OCI-M2 (cell line): ENCODE measurements around the gene RTEL1.
A peak's percentile ranks its signal among the peaks of the same experiment; 100 is the strongest.
"Not testable (repeated sequence)": the region's sequence is repeated elsewhere in the genome, so short reads cannot be mapped to it uniquely, and the experiment has no call there.

Experiments used
- DNase-seq: peaks from one replicate; lab custom pipeline; 2025; ENCODE audit not compliant: unreplicated experiment; lab: John Stamatoyannopoulos, UW

RTEL1 gene

DNA sequence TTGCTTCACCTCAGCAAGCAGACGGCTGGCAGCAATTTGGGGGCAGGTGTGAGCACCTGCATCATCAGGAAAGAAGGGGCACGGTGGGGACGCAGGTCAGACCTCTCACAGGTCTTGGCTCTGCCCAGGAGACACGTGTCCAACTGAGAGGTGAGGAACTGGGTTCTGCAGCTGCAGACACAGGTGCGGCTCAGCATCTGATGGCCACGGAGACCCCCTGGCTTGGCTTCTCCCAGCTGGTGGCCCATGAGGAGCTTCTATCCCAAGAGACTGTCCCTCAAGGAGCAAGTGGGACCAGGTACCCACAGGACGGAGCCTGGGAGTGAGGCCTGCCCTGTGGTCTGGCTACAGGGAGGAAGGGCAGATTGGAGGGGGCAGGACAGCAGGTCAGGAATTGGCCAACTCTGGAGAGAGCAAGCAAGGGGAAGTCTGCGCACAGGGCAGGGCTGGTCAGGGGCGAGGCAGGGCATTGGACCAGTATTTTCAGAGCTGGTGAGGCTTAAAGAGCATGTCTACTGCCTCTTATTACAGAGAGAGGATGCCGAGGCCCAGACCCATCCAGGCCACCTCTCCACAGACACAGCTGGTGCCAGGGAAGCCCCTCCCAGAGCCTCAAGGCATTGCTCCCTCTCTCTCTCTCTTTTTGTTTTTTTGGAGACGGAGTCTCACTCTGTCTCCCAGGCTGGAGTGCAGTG lies 9.1 kb upstream of the RTEL1 start:
- no peak for DNase-seq

DNA sequence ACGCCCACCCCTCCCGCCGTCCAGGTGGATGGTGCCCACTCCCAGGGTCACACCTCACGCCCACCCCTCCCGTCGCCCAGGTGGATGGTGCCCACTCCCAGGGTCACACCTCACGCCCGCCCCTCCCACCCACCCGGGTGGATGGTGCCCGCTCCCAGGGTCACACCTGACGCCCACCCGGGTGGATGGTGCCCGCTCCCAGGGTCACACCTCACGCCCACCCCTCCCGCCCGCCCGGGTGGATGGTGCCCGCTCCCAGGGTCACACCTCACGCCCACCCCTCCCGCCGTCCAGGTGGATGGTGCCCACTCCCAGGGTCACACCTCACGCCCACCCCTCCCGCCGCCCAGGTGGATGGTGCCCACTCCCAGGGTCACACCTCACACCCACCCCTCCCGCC lies 7.6 kb upstream of the RTEL1 start:
- DNase-seq: not testable (repeated sequence)

DNA sequence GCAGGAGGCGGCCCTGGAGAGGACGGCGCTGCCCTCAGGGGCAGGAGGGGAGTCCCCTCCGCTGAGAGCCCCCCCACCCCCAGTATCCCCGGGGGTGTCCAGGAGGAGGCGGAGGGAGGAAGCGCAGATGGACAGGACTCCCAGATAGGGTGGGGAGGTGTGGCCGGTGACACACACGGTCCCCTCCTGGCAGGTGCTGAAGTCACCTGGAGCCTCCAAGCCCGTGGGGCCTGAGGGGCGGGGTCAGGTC lies 6.2 kb upstream of the RTEL1 start:
- no peak for DNase-seq

DNA sequence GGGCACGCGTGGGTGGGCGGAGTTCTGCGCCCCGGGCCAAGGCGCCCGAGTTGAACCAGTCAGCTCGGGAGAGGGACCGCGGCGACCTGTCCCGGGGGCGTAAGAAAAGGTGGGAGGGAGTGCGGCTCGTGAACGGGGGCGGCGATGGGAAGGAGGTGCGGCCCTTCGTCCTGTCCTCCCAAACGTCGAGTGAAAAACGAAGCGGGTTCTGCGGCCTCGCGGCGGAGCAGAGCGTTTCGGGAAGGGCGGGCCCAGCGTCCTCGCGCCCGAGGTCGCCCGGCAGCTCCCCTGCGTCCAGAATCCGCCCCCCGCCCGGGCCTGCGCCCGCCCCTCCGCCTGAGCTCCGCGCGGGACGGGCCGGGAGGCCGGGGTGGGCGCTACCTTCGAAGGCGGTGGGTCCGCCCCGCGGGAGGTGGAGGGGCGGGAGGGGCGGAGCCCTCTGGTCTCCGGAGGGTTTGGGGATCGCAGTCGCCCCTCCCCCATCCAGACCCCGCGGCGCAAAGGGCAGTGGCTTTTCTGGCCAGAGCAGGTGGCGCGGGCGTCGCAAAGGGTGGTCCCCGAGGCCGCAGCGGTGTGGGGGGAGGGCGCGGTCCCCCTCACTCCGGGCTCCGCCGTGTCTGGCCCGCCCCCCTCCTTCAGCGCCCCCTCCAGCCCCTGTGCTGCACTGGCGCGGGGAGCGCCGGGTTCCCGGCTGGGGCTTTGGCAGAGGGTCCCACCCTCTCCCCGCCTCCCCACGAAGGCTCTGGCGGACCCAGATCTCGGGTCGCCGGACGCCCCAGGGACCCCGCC lies 5.7 kb upstream of the RTEL1 start:
- DNase-seq: no peak

DNA sequence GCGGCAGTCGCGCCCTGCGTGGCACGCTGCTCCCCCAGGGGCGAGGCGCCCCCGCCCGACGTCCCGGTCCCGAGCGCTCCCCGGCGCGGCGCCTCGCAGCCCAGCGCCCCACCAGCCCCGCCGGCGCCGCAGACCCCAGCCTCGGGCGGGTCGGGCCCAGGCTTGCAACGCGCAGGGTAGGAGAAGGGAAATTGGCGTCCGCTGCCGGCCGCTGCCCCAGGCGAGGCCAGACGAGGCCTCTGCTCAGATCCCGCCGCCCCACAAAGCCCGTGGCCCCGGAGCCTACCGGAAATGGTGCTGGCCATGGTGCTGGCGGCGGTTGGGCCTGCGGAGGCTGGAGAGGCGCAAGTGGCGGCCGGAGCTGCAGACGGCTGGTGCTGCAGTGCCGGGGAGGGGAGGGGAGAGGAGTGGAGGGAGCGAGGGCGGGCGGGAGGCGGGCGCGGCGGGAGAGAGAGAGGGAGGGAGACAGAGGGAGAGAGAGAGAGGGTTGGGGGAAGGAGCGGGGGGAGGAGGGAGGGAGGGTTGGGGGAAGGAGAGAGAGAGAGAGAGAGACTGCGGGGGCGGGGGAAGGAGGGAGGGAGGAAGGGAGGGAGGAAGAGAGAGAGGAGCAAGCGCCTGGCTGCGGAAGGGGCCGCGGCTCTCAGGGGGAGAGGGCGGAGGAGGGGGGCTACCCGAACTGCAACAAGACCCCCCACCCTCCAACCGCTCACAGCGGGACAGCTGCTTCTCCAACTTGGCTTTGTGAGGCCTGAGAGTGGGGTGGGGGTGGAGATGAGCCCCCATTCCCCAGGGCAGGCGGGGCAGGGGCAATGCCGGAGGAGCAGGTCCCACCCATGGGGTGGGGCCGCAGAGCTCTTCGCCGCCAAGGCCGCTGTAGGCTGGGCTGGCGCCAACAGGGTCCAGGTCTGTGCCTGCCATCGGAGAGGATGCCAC lies 4.8 kb upstream of the RTEL1 start, which contains the start of gene STMN3:
TSS of gene STMN3 (minus strand) at position 384 of the 933 bp plus-strand sequence. CDS start at position 305, 79 bp downstream.
- peak; percentile 88 for DNase-seq

DNA sequence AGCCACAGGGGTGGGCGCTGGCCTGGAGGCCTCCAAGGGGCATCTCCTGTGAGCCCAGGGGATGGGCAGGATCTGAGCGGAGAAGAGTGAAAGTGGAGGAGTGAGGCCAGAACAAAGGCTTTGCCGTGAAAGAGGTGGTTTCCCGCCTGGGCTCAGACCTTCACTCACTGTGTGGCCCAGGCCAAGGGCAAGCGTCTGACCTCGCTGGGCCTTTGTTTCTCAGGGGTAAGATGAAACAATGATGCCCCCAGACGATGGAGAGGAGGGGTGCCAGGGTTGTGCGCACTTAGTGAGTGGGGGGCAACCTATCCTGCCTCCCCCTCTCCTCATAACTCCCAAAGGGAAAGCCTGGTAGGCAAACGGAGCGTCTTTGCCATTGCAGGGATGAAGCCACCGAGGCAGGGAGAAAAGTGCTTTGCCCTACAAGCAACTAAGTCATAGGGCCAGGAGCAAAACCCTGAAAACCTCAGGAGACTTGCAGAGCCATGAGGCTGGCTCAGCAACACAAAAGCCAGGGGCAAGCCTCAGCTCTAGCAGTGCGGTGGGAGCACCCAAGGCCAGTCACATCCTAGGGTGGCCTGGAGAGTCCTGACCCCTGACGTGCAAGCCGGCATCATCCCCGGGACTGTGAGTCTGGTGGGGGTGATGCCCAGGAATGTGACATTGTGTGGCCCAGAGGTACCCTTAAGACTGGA lies 4.0 kb upstream of the RTEL1 start:
- no peak for DNase-seq

DNA sequence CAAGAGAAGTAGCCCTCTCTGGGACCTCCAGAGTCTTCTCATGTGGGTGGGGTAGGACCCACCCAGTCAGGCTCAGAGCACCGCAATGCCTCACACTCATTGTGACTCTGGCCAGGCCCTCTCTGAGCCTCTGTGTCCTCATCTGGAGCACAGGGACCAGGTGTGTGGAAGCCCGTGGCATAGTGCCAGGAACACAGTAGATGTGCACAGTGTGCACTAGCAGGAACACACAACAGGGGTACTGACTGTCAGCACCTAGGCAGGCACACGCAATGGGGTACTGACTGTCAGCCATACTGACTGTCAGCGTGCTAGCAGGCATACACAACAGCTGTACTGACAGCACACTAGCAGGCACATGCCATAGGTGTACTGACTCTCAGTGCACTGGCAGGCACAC lies 2.9 kb upstream of the RTEL1 start:
- DNase-seq: no peak

DNA sequence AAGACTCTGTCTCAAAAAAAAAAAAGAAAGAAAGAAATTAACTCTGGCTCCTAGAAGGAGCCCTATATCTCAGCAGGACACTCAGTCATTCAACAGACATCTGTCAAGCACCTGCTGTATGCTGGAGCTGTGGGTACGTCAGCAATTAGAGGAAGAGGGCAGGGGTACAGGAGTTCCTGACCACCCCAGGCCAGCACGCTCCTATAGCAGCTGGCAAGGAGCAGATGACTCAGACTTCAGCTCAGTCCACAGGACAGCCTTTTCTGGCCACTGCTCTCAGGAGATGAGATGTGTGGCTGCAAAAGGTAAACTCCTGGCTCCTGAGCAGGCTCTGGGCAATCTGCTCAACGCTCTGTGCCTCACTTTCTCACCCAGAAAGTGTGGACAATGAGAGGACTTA lies 1.7 kb upstream of the RTEL1 start:
- no peak for DNase-seq

DNA sequence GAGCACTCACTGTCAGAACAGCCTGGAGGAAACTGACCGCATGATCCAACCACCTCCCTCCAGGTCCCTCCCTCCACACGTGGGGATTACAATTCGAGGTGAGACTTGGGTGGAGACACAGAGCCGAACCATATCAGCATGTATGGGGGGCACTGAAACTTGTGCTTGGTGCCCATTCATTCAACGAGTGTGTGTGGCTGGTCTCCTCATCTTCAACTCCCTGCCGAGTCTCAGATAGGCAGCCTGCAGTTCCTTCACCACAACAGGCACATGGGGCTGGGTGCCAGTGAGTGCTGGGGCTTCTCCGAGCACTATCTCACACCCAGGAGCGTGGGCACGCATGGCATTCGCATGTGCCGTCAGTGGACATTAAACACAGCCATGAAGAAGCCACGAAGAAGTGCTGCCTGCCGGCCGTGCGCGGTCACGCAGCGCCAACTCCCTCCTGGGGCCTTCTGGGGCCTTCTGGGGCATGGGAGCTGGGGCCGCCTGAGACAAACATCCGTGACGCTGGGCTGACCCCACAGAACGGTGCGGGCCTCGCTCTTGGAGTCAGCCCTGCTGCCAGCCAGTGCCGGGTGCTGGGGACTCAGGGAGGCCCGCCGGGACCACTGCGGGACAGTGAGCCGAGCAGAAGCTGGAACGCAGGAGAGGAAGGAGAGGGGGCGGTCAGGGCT lies 714 bp upstream of the RTEL1 start:
- DNase-seq: no peak

DNA sequence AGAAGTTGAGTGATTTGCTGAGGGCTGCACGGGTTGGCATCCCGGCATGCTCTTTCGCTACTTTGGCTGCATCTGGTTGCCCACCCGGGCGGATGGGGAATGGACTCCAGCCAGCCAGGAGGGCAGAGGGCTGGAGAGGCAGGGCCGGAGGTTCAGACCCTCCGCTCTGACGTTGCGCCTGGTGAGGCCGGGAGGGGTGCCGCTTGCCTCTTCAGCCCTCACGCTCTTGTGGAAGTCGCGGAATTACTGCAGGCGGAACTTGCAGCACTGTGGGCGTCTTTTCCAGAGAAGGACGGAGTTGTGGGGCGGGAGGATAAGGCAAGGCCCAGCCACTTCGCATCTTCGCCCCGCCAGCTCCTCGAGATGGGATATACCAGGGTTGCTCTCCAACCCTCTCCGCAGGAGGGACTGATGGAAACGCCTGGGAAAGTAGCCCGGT lies 656 bp downstream of the RTEL1 start:
- no peak for DNase-seq

DNA sequence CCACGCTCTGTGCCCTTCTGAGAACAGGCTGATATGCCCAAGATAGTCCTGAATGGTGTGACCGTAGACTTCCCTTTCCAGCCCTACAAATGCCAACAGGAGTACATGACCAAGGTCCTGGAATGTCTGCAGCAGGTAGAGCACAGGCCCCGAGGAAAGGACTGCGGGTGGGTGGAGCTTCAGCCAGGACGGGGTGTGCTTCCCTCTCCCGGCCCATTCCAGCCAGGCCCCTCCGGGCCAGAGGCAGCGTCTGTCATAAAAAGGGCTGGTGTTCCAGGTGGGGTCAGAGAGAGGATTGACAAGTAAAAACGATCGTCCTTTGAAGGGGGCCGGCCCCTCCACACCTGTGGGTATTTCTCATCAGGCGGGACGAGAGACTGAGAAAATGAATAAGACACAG lies 1.3 kb downstream of the RTEL1 start:
- no peak for DNase-seq

DNA sequence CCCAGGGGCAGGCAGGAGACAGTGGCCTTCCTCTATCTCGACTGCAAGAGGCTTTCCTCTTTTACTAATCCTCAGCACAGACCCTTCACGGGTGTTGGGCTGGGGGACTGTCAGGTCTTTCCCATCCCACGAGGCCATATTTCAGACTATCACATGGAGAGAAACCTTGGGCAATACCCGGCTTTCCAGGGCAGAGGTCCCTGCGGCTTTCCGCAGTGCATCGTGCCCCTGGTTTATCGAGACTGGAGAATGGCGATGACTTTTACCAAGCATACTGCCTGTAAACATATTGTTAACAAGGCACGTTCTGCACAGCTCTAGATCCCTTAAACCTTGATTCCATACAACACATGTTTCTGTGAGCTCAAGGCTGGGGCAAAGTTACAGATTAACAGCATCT lies 2.1 kb downstream of the RTEL1 start:
- not testable (repeated sequence) for DNase-seq

DNA sequence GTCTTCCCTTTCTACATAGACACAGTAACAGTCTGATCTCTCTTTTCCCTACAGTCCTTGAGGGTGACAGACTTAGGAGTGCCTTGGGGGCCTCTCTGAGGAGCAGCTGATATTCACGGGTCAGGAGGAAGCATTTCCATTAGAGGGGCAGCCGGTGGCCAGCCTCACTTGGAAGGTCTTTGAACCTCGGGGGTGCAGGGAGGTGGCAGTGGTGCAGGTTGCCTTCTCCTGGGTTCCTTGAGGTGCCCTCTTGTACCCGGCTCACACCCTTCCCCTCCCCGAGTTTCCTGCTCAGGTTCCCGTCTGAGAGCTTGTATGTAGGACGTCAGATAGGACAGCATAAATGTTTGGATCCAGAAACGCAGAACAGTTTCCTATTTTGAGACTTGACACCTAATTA lies 2.5 kb downstream of the RTEL1 start:
- no peak for DNase-seq

DNA sequence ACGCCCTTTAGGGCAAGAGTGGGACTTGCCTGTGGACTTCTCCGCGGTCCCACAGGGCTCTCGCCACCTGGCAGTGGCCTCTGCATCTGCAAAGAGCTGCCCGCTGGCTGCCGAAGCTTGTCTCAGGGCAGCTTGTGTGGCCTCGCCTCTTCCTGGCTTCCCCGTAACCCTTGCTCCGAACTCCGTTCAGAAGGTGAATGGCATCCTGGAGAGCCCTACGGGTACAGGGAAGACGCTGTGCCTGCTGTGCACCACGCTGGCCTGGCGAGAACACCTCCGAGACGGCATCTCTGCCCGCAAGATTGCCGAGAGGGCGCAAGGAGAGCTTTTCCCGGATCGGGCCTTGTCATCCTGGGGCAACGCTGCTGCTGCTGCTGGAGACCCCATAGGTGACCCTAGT lies 3.0 kb downstream of the RTEL1 start:
- DNase-seq: no peak

DNA sequence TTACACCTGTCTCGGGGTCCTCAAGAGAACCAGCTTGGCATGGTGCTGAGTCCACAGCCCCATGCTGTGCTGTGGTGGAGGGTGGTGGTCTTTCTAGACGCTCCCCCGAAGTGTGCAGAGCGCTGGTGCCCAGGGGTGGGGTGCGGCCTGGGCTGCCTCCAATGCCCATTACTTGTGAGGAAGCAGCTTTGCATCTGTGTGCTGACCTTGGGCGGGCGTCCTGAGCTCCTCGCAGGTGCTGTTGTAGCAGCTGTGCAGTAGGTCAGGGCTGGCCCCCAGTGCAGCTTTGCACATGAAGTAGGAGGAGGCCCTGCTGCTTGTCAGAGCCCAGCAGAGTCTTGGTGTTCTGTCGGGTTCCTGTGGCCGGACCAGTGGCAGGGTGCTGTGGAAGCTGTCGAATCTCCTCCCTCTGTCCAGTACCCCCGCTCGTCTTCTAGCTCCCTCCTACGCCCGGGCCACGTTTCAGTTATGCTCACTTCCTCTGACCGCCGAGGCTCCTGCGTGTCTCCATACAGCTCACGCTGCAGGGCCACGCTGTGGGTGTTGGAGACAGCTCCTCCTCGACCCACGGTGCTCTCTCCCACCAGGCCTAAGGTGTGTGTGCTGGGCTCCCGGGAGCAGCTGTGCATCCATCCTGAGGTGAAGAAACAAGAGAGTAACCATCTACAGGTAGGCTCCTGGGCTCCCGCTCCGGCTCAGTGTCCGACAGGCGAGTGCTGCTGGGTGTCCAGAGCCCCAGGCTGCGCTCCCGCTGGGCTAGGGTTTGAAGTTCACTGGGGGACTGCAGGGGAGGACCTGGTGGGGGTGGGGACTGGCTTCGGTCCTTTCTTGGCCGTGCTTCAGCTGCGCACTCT lies 4.1 kb downstream of the RTEL1 start:
- DNase-seq: no peak

DNA sequence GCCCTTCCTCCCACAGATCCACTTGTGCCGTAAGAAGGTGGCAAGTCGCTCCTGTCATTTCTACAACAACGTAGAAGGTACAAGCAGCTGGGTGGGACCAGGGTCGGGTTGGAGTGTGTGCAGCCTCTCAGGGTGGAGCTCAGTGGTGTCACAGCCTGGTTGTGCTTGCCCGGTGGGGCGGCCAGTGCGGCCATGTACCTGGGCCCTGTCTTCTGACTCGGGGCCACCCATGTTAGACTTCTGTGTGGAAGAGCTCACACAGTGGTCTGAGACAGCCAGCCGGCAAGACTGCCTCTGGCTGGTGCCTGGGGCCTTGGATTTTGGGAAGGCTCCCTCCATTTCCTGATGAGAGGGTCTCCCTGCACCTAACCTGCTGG lies 4.7 kb downstream of the RTEL1 start:
- no peak for DNase-seq

DNA sequence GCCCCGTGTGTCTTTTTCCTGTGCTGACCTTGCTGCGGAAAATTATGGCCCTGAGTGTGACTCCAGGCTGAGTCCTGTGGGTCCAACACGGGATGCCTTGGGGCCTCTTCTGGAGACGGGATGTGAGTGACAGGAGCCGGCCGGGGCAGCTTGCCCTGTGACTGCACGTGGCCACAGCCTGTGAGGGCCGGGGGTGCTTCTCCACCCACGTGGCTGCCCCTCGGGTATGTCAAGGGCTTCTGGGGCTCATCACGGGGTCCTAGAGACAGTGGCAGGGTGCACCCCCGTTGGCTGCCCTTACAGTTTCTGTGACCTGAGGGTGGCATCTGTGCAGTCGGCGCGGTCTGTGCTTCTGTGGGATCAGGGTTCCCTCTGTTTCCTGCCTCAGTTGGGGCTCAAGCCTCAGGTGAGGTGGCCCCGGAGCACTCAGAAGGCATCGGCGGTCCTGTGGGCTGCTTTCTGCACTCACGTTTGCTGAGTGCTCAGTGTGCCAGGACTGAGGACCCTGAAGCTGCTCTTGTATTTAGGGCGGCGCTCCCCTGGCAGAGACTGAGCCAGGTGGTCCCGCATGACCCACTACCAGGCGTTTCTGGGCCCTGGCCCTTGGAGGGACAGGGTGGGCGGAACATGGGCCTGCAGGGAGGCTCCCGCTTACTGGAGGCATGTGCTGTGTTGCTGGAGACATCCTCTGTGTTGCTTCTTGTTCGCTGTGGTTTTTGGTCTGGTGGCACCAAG lies 5.4 kb downstream of the RTEL1 start:
- no peak for DNase-seq

DNA sequence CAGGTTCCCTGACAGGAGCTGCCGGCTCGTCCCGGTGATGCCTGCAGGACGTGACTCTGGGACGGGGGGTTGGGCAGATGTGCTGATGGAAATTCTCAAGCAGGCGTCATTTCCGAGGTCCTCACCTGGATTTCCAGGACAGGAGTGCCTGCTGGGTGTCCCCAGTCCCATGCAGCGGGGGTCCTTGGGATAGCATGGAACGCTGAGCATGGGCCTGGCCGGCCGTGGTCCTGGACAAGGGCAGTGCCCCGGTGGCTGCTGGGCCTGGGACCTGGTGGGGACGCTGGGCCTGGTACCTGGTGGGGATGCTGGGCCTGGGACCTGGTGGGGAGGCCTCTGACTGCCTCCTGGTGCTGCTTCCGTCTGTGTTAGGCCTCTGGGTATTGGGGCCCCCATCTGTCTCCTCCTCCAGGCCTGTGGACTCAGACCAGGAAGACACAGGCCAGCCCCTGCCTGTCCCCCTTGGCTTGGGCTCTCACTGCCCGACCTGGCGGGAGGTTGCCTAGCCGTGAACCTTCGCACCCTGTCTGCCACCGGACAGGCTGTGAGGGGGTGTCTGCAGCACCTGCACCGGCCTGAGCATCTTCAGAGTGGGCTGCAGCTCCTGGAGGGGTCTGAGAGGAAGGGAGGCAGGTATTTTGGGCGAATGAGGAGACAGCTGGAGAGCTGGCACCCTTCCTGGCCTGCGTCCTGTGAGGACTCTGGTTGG lies 6.2 kb downstream of the RTEL1 start:
- no peak for DNase-seq
